T-helper 1 cell (primary cell): ENCODE measurements around the gene CCDC69.
A peak's percentile ranks its signal among the peaks of the same experiment; 100 is the strongest.
"Not testable (repeated sequence)": the region's sequence is repeated elsewhere in the genome, so short reads cannot be mapped to it uniquely, and the experiment has no call there.

Source experiments
- DNase-seq, 5 donors: peaks; one replicate each; pipeline ENCODE4 v3.0.0-alpha.2; 2012 to 2020

The CCDC69 gene

DNA sequence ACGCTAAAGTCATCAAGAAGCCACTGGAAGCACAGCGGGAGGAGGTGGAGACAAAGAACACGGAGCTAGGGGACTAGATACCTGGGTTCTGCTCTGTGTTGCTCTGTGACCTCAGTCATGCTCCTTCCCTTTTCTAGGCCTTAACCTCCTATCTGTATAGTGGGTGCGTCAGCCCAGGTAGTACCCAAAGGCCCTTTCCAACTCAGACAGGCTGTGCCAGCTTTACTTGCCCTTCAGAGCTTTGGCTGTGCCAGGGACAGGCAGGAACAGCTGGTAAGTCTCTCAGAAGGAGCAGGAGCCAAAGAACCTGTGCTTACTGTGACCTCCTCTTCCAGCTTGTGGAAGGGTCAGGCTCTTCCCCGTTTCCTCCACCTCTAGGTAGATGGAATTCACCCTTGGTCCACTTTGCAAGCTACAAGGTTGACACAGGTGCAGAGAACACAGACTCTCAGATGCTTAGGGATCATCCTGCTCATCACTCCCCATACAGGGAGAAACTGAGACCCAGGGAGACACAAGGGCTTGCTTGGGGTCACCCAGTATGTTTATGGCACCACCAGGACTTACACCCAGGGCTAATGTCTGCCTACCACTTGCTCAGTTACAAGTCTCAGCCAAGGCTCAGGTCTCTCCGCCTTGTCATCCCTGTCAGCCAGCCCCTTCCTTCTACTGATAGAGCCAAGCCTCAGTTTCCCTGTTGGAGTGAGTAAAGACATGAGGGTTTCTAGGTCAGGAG lies 1.7 kb downstream of the CCDC69 start:
- DNase-seq: no peak

DNA sequence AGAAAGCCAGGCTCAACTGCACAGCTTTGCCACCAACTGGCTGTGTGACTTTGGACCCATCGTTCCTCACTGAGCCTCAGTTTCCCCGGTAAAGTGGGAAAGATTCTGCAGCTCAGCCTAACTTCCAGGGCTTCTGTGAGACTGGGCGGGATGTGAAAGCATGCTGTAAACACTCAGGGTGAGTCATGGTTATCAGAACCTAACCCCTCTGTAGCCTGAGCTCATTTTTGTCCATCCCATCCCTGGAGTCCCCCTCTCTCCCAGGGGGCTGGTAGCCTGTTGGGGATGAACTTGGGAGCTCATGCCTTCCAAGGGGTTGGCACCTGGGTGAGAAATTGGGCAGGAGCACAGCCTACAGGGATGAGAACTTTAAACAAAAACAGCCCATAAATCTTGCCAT lies 2.3 kb downstream of the CCDC69 start:
- no peak for DNase-seq

DNA sequence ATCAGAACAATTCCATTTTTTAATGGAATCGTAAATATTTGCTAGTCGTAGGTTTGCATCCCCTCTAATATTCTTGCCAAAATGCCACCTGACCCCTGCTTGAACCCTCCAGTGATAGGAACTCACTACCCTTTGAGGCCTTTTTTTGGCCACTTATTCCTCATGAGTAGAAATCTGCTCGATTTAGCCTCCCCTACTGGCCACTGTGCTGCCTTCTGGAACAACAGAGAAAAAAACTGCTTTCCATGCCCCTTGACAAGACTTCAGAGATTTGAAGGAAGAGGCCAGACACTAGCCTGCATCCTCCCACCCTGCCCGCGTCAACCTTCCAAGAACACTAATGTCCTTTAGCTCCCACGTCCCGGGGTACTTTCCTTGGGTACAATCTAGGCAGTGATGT lies 4.1 kb downstream of the CCDC69 start:
- DNase-seq: no peak

DNA sequence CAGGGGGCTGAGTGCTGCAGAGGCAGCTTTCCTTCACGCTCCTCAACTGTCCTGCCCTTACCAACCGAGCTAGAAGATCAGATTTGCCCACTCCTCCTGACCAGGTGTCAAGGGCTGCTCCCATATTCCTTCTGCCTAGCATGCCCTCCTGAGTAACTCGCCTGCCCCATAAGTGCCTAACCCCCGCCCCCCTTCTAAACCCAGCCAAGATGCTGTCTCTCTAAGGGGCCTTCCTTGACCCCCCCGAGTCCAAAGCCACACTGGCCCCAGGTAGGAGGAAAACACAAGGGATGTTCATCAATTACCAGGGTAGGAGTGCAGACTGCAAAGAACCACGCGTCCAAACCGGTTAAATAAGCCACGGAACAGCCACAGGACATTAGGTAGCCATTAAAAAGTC lies 4.8 kb downstream of the CCDC69 start:
- DNase-seq: no peak

DNA sequence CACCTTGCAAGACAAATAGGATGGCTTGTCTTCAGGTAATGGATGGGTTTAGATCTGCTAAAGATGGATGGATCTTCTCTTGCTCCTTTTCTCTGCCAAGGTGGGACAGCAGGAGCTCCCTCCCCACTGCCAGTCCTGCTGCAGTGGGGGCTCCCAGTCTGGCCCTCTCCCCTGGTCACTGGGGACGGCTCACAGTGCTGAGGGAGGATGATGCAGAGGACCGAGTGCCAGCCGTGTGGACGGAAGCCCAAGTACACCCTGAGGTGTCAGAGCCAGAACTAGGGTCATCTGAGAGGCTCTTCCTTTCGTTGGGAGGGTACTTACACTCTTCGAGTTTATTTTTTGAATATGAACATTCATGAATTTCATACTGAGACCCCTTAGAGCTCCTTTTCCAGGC lies 5.7 kb downstream of the CCDC69 start:
- DNase-seq: no peak

DNA sequence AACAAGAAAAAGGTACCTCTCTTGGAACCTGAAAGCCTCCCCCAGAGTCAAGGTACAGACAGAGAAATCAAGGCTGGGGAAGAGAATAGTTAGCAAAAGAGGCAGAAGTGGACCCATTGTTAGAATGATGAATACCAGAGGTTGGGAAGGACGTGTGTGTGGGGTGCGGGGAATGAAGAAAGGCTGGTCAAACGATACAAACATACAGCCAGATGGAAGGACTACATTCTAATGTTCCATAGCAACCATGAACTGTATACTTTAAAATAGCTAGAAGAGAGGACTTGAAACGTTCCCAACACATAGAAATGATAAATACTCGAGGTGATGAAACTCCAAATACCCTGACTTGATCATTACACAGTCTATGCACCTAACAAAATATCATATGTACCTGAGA lies 7.1 kb downstream of the CCDC69 start:
- no peak for DNase-seq

DNA sequence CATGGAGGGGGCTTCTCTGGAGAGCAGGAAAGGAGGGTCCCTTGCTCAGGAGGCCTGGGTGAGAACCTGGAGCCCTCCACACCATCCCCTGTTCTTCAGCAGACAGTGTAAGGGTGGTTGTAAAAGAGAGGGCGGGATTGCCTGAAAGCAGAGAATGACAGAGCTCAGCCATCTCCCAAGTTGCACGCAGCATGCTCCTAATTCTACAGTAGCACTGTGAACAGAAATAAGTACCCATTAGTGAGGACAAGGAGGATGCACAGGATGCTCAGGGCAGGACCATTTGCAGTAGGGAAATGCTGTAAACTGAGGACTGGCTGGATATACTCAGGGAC lies 8.4 kb downstream of the CCDC69 start:
- DNase-seq: no peak

DNA sequence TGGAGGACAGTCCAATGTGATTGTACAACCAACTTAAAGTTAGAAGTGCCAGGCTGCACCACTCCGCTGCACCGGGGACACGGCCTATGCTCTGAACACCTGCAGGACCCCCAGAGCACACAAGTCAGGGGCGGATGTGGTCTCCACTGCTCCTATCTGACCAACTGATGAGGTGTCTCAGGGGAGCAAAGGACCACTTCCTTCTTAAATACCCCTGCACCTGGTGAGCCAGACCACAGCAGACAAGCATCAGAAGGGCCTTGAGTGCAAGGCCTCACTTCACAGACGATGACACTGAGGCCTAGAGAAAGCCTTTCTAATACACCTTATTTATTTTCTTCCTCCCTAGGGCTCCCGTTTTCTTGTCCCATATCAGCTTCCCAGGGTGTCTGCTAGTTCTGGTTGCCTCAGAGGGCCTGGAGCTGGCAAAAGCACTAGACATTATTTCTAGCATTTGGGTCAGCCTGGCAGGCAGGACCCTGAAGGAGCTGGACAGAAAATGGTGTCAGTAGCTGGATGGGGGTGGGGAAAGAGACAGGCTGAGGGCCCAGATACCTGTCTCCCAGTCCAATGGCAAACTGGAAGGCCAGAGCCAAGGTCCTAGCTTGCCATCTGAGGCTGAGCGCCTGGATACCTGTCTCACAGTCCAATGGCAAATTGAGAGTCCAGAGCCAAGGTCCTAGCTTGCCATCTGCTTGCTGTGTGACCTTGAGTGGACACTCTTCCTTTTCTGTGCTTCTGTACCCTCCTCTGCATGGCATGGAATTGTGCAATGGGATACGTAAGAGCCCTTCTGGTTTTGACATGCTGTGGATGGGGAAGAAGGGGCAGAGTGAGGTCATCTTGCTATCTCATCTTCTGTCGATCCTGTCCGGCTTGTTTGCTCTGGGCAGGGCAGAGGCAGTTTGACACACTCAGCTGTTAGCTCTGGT lies 9.0 kb downstream of the CCDC69 start:
- peak in 2 of 5 donors; percentile 16 to 76 for DNase-seq

DNA sequence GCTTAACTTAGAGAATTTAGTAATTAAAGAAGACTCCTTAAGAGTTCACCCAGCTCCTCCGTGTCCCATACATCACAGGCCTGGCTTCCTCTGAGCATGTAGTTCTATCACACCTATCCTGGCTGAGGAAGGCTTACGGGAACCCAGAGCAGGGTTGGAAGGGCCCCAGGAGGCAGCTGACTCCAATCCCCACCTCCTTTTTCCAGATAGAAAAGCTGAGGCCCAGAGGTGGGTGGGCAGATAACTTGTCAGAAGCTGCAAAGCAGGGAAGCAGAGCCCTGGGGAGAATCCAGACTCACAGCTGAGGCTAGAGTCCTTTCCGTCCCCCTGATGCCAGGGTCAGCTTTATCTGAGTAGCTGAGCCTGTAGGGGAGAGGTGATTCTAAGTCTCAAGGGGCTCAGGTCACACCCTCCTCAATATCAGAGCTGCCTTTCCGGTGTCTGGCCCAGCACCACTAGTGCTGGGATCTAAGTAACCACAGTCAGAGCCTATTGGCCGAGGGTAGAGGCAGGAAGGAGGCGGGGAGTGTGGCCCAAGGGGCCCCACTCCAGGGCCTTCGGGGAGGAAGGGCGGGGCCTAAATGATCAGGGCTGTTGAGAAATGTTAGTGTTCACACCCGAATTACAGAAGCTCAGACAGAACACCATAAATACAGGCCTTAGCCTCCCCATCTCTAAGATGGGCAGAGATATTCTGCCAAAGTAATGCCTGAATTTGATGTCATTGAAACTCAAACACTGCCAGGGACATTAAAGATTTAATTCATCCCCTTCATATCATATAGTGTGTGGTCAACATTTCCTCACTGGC lies 9.9 kb downstream of the CCDC69 start:
- peak; percentile 67 to 95 (median 80) for DNase-seq

DNA sequence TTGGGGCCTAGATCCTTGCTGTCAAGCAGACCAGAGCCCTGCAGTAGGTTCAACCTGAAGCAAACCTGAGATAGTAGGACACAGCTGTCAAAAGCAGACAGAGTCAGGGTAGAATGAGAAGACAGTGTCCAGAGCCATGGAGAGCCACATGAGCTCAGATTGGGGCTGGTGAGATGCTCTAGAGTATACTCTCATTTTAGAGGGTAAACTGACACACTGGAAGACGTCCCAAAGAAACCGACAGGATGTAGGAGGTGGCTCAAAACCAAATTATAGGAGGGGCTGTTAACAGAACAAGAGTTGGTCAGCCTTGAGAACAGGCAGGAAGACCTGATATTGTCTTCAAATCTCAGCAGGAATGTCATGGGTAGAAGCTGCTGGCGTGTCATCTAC lies 11.5 kb downstream of the CCDC69 start:
- peak in 1 of 5 donors; percentile 26 for DNase-seq

DNA sequence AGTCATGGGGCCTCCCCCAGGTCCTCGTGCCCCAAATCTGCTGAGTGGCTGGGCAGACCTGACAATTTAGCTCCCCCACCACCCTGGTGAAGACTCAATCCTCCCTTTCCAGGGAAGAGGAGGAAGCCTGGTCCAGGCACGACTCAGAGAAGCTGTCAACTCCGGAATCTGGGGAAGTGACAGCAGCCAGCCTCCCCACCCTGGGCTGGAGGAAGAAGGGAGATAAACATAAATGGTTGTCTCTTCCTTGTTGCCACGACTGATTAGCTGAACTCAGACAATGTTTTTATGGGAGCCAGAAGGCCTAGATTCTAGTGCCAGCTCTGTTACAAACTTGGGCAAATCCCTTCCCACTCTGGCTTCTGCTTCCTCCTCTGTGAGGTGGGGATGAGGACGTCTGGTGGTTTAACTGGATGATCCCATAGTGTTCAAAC lies 15.4 kb downstream of the CCDC69 start:
- DNase-seq: no peak

DNA sequence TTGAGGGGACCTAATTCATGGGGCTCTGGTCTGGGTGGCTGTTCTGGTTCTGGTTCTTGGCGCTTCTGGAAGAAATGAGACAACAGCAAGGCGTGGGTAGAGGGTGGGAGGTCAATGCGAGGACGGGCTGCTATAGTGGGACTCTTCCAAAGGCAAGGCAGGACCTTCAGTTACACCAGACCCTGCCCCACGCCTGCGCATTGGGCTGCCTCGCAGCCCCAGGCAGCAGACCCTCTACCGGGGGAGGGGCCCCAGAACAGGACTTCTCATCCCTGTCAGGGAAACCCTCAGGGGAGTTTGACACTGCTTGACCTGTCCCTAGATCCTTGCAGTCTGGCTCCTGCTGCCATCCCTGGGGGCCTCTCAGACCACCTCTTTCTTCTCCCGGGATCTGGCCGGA lies 18.5 kb downstream of the CCDC69 start:
- DNase-seq: no peak

DNA sequence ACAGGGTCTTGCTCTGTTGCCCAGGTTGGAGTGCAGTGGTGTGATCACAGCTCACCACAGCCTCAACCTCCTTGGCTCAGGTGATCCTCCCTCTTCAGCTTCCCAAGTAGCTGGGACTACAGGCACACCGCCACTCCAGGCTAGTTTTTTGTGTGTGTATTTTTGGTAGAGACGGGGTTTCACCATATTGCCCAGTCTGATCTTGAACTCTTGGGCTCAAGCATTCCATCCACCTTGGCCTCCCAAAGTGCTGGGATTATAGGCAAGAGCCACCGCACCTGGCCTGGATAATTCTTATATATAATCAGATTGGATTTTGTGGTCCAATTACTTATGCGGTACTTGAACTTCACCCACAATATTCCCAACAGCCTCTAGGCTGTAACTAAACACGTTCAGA lies 19.8 kb downstream of the CCDC69 start:
- DNase-seq: no peak

DNA sequence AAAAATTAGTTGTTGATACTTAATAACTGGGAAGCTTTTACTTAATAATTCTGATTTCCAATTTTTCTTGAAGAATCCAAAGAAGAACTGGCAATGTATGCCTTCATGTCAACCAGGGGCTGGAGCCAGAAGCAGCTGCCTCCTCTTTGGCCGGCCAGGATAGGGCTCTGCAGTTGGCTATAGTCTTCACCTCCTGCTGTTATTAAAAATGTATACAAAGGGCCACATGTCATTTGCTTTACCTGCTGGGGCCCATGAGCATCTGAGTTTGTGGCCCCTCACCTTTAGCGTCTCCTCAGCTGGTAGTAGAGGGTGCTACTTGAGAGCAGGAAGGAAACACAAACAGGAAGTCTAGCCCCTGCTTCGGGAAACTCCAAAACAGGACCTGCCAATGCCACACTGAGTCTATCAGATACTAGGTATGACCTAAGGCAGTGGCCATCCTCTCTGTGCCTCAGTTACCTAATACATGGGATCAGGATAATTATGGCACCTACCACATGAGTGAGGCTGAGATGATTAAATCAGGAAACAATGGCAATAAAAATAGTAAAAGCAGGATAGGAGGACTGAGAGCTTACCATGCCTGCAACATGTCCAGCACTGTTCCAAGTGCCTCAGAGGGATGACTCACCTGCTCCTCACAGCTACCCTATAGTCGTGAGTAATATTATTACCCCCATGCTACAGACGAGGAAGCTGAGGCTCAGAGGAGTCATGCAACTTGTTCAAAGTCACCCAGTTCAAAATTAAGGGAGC lies 21.3 kb downstream of the CCDC69 start:
- peak in 1 of 5 donors; percentile 52 for DNase-seq

DNA sequence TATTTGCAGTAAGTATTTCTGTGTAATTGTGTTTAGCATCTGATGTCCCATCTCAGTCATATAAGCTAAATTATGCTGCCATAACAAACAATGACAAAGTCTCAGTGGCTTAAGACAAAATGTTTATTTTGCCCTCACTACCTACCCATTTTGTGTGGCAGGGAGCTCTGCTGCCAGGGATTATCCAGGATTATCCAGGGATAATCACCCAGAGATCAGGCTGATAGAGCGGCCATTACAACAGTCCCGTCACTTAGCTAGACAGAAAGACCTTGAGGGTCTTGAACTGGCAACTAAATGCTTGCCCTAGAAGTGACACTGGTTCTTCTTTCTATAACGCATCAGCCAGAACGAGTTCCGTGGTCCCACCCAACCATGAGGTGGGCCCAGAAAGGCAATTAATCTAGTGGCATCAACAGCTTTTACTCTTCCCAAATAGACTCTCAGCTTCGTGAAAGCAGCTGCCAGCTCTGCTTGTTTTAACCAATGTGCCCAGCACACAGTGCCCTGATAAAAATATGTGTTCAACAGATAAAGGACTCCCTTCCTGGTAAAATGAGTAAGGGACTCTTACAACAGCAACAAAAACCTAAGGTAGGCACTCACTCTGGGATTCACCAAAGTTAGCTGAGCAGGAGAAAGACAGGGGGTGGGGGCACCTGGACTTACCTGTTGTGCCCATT lies 22.8 kb downstream of the CCDC69 start:
- DNase-seq: no peak

DNA sequence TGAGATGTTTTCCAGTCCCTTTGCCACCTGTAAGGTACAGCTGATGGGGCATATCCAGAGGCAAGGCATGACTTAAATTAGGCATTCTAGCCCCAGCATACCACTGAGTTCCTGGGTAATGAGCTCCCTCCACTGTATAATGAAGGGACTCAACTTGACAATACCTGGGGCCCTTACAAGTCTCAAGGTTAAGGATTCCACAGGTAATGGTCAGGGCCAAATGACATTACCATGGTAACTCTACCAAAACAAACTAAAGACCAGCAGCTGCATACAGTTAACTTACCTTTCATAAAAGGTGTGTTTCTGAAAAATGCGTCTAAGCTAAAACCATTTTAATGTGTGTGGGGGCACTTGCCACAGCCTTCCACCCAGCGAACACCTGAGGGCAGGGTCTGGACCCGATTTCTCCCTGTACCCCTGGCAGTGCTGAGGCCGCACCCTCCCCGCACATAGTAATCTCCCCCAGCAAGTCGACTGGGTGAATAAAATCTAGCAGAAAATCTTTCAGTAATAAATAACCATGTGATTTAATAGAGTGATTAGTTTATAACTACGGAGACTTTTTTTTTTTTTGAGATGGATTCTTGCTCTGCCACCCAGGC lies 24.2 kb downstream of the CCDC69 start:
- no peak for DNase-seq

DNA sequence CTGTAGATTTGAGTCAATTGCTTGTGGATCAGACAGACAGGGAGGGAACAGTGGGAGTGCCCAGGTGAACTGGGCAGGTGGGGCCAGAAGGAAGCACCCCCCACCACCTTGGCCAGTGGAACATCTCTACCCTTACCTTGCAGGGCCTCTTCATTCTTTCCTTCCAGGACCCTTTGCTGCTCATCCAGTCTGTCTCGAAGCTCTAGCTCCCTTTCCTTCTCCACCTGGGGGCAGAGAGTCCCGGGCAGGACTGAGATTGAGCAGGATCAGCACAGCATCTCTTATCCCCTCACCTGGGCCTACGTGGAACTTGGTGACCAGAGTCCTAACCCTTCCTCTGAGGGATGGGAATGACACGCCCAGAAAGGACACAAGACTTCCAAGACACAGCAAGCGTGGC lies 25.0 kb downstream of the CCDC69 start:
- DNase-seq: no peak

DNA sequence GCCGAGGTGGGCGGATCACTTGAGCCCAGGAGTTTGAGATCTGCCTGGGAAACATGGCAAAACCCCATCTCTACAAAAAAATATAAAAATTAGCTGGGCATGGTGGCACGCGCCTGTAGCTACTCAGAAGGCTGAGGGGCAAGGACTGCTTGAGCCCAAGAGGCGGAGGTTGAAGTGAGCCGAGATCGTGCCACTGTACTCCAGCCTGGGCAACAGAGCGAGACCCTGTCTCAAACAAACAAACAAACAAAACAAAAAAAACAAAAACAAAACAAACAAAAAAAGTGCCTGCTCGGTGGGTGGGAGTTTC lies 26.6 kb downstream of the CCDC69 start:
- DNase-seq: not testable (repeated sequence)

DNA sequence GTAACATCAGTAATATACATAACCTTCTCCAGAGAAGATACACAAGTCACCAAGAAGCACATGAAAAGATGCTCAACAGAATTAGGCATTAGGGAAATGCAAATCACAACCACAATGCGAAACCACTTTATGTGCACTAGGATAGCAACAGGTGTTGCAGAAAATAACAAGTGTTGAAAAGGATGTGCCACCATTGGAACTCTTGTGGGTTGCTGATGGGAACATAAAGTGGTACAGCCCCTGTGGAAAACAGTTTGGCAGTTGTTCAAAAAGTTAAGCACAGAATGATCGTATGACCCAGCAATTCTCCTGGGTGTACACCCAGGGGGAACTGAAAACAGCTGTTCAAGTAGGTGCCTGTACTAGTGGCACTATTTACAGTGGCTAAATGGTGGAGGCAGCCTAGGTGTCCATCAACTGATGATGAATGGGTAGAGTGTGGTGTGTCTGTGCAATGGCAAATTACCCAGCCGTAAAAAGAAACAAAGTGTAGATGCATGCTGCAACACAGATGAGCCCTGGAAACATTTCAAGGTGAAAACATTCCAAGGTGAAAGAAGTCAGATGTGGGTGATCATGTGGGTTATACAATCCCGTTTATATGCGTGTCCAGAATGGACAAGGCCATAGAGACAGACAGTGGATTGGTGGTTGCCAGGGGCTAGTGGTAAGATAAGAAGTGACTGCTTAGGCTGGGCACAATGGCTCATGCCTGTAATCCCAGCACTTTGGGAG lies 27.2 kb downstream of the CCDC69 start:
- DNase-seq: no peak

DNA sequence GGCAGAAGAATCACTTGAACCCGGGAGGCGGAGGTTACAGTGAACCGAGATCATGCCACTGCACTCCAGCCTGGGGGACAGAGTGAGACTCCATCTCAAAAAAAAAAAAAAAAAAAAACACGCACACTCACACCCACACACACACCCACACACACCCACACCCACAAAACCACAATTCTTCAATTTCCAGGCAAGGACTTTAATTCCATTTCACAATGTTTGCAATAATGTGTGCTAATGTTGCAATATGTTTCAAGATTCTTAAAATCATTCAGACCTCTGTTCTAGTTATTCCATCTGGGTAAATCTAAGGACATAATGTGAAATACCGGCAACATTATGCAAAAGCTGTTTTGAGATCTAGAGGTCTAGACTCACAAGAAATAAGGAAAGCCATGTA lies 28.3 kb downstream of the CCDC69 start:
- peak in 1 of 5 donors; percentile 21 for DNase-seq

DNA sequence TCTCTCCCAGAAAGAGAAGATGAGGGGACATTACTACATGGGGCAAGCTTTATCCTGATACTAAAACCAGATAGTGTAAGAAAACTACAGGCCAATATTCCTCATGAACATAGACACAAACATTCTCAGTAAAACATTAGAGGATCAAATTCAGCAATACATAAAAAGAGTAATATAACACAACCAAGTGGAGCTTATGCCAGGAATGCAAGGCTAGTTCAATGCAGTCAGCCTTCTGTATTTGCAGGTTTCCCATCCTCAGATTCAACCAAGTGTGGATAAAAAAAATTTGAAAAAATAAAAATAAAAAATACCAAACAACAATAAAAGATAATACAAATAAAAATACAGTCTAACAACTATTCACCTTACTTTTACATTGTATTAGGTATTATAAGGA lies 31.3 kb downstream of the CCDC69 start:
- no peak for DNase-seq
